Keratinocyte (primary cell): ENCODE measurements around the gene ATP2B2. TPM values are rescaled to one million over a fixed set of nuclear protein-coding genes. Genes with fewer than 3 reads are reported as not detected.

Experiments used
- DNase-seq: peaks from one replicate; pipeline ENCODE4 v3.0.0-alpha.2; 2011; ENCODE audit warnings: low read depth, missing footprints, low spot score
- FAIRE-seq: peaks from 2 replicates; lab custom pipeline; 2011; peaks lifted over from hg19 to GRCh38; lab: Jason Lieb, UNC
- H2AFZ ChIP-seq: 2 replicates; pipeline ENCODE4 v1.6.0; 2012; ENCODE audit warnings: low read length, control low read depth, inconsistent platforms; ENCODE audit not compliant: control insufficient read depth
- H3K27ac ChIP-seq: 2 replicates; pipeline ENCODE4 v1.5.1; 2011; ENCODE audit warnings: low read length; ENCODE audit not compliant: control insufficient read depth, insufficient read depth
- H3K27me3 ChIP-seq: 3 replicates; pipeline ENCODE4 v1.6.0; 2011; ENCODE audit warnings: low read length; ENCODE audit not compliant: control insufficient read depth, insufficient read depth; ENCODE audit errors: extremely low read depth
- H3K36me3 ChIP-seq, 2 experiments: 2 replicates in 1 of 2; 3 replicates in 1 of 2; pipeline ENCODE4 v1.5.1; 2011; ENCODE audit warnings: low read length in 2 of 2, mild to moderate bottlenecking in 1 of 2; ENCODE audit not compliant: control insufficient read depth in 2 of 2, insufficient read depth in 2 of 2; ENCODE audit errors: extremely low read depth in 1 of 2
- H3K4me1 ChIP-seq: 3 replicates; pipeline ENCODE4 v1.5.1; 2011; ENCODE audit warnings: low read length; ENCODE audit not compliant: control insufficient read depth, insufficient read depth; ENCODE audit errors: extremely low read depth
- H3K4me2 ChIP-seq: 3 replicates; pipeline ENCODE4 v1.6.0; 2011; ENCODE audit warnings: low read depth, low read length; ENCODE audit not compliant: control insufficient read depth, insufficient read depth; ENCODE audit errors: extremely low read depth
- H3K4me3 ChIP-seq, 3 experiments: fragments of 200-600 bp in 1 of 3; sonication (generic) in 1 of 3; 2 replicates in 2 of 3; 3 replicates in 1 of 3; pipeline ENCODE4 v1.5.1; 2011 to 2016; ENCODE audit warnings: low read length in 3 of 3, mild to moderate bottlenecking in 3 of 3, control low read depth in 2 of 3, inconsistent platforms in 1 of 3, low read depth in 1 of 3, mixed read lengths in 1 of 3, mixed run types in 1 of 3, moderate library complexity in 1 of 3; ENCODE audit not compliant: control insufficient read depth in 2 of 3, insufficient read depth in 2 of 3; ENCODE audit errors: extremely low read depth in 1 of 3
- H3K79me2 ChIP-seq: 2 replicates; pipeline ENCODE4 v1.6.0; 2012; ENCODE audit warnings: low read length; ENCODE audit not compliant: control insufficient read depth, insufficient read depth
- H3K9ac ChIP-seq: 3 replicates; pipeline ENCODE4 v1.6.0; 2011; ENCODE audit warnings: low read length; ENCODE audit not compliant: control insufficient read depth, insufficient read depth; ENCODE audit errors: extremely low read depth
- H3K9me1 ChIP-seq: 3 replicates; pipeline ENCODE4 v1.6.0; 2011; ENCODE audit warnings: low read length; ENCODE audit not compliant: control insufficient read depth, insufficient read depth; ENCODE audit errors: extremely low read depth
- H3K9me3 ChIP-seq: 2 replicates; pipeline ENCODE4 v1.5.1; 2012; ENCODE audit warnings: low read depth, low read length; ENCODE audit not compliant: control insufficient read depth
- H4K20me1 ChIP-seq: 3 replicates; pipeline ENCODE4 v1.6.0; 2011; ENCODE audit warnings: low read length; ENCODE audit not compliant: control insufficient read depth, insufficient read depth; ENCODE audit errors: extremely low read depth
- CTCF ChIP-seq, 3 experiments: IDR thresholded peaks in 1 of 3; conservative IDR thresholded peaks in 1 of 3; optimal IDR thresholded peaks in 1 of 3; 2 replicates in 2 of 3; 3 replicates in 1 of 3; pipeline versions ENCODE3 to v1.5.1; 2011; ENCODE audit warnings: low read length in 3 of 3, mild to moderate bottlenecking in 3 of 3, moderate library complexity in 2 of 3, control low read depth in 1 of 3, inconsistent platforms in 1 of 3; ENCODE audit not compliant: insufficient read depth in 2 of 3; ENCODE audit errors: extremely low read depth in 1 of 3
- EZH2 ChIP-seq: IDR thresholded peaks from one replicate; pipeline ENCODE4 v1.6.1; 2012; ENCODE audit warnings: inconsistent platforms, mild to moderate bottlenecking, low read length, moderate library complexity
- dilution Hi-C: fragments of 300-500 bp; cut with MboI; formaldehyde crosslinking; loops from one replicate; pipeline ENCODE4 v1.7.0; 2020; ENCODE audit warnings: low sequenced_read_pairs; ENCODE audit not compliant: extremely low pct_ligation_motif_present
- polyA plus RNA-seq, 5 experiments: library from polyadenylated mRNA; depleted of rRNA in 3 of 5; stranded (reverse) in 3 of 5; stranded (forward) in 1 of 5; unstranded in 1 of 5; fragments of >200 nt; gene quantifications; 1 replicate in 1 of 5; 2 replicates in 3 of 5; 3 replicates in 1 of 5; pipeline versions ENCODE4 v1.2.1 to v1.2.3, GENCODE V29; 2011 to 2012; ENCODE audit warnings: missing spikeins in 2 of 5, low read depth in 1 of 5, low replicate concordance in 1 of 5

The ATP2B2 gene
- polyA plus RNA-seq, 1 donor (not counting 4 experiments of a cell fraction or from before 2014, with no cell fraction given): not detected

DNA sequence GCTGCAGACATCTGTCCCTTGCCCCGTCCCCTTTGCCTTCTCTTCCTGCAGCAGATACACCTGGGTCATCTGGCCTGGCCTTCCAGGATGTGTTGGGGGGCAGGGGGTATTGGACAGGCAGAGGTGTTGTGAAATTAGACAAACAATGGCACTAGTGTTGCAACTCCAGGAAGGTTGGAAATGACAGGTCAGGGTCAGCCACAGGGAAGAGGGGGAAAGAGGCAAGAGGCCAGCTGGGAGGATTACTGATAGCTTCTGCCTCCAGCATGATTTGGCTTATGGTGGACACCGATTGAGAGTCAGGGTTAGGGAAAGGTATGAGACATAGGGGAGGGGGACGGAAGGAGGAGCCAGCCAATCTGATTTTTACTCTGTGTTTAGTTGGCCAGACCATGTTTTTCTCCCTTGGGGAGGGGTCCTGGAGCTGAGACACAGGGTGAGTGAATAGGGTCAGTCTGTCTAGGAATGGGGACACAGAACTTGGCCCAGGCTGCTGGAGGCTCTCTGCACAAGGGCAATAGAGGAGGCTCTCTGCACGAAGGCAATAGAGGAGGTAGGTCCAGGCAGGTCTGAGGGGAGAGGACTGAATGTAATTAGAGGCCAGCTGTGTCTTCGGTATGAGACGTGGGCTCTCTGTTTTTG lies 3.4 kb upstream of the ATP2B2 start:
- FAIRE-seq (no peak), DNase-seq (no peak)
- Histone ChIP-seq H3K4me1 (peaks cover 2% of the 10 kb centered on the region), H3K9ac (no peak overlapping the region), H3K79me2 (no peaks in the 10 kb centered on the region), H3K4me2 (no peak overlapping the region), H3K9me3 (no peaks in the 10 kb centered on the region), H3K27ac (no peak overlapping the region), H3K27me3 (peaks cover 36% of the 10 kb centered on the region), H3K36me3 (no peaks in the 10 kb centered on the region), H3K9me1 (no peaks in the 10 kb centered on the region), H3K4me3 (no peak overlapping the region), H2AFZ (no peak overlapping the region), H4K20me1 (no peaks in the 10 kb centered on the region)
- dilution Hi-C loops: no loop called here
- TF ChIP-seq CTCF (optimal IDR thresholded peaks at IDR 0.05 in 1 of 3, IDR thresholded peaks at IDR 0.05 in 1 of 3, conservative IDR thresholded peaks at IDR 0.05 in 1 of 3; ENCODE audit: extremely low read depth in 1 of 3, insufficient read depth in 2 of 3, low read length in 3 of 3) (no peak), EZH2 (no peak)

DNA sequence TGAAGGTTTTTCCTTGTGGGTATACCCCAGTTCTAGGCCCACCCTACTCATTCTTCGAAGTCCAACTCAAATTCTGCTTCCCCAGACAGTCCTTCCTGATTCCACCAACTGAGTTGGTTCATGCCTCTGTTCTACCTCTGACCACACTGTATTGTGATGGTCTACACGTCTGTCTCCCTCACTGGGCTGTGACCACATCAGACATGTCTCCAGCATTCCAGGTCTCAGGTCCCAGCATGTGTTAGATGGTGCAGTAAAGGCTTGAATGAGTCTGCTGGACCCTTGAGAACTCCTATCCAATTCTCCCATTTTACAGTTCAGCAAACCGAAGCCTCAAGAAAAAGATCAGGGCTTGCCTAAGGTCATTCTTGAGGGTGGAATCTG lies 2.8 kb upstream of the ATP2B2 start:
- H3K27me3 ChIP-seq: peaks cover 37% of the 10 kb centered on the region
- H3K79me2 ChIP-seq: no peaks in the 10 kb centered on the region
- no peaks in the 10 kb centered on the region for H3K9me3 ChIP-seq
- H2AFZ ChIP-seq: no peak overlapping the region
- no peaks in the 10 kb centered on the region for H3K36me3 ChIP-seq
- DNase-seq (no peak), FAIRE-seq (no peak)
- no peak overlapping the region for H3K27ac ChIP-seq
- no peaks in the 10 kb centered on the region for H4K20me1 ChIP-seq
- no peak for TF ChIP-seq EZH2
- TF ChIP-seq CTCF (optimal IDR thresholded peaks at IDR 0.05 in 1 of 3, IDR thresholded peaks at IDR 0.05 in 1 of 3, conservative IDR thresholded peaks at IDR 0.05 in 1 of 3; ENCODE audit: extremely low read depth in 1 of 3, insufficient read depth in 2 of 3, low read length in 3 of 3): no peak
- H3K4me3 ChIP-seq: no peak overlapping the region
- H3K4me2 ChIP-seq: no peak overlapping the region
- no peaks in the 10 kb centered on the region for H3K4me1 ChIP-seq
- H3K9ac ChIP-seq: no peak overlapping the region
- H3K9me1 ChIP-seq: no peaks in the 10 kb centered on the region
- dilution Hi-C loops: no loop called here
